ENCODE results near the gene GSN. TPM values are rescaled to one million over a fixed set of nuclear protein-coding genes. Genes with fewer than 3 reads are reported as not detected.
A peak's percentile ranks its signal among the peaks of the same experiment; 100 is the strongest.
"Not testable (repeated sequence)": the region's sequence is repeated elsewhere in the genome, so short reads cannot be mapped to it uniquely, and the experiment has no call there.

GSN gene
- total RNA-seq, 1 experiment from 2014 or later, result 137 TPM

- no peak for DNase-seq (ENCODE audit: low spot score)
These were observed 20.7 kb downstream of the GSN start for GRCh38 chr9:121288673-121289025.

GRCh38 chr9:121289026-121289771 lies 21.2 kb downstream of the GSN start:
- DNase-seq (ENCODE audit: low spot score), result peak; percentile 92

- no peak for DNase-seq (ENCODE audit: low spot score)
These were observed 21.9 kb downstream of the GSN start for GRCh38 chr9:121289772-121290370.

GRCh38 chr9:121291536-121291935 lies 23.6 kb downstream of the GSN start:
- not testable (repeated sequence) for DNase-seq (ENCODE audit: low spot score)

GRCh38 chr9:121292051-121292450 lies 24.1 kb downstream of the GSN start:
- no peak for DNase-seq (ENCODE audit: low spot score)

GRCh38 chr9:121292801-121293241 lies 24.9 kb downstream of the GSN start:
- no peak for DNase-seq (ENCODE audit: low spot score)

GRCh38 chr9:121294151-121294743 lies 26.3 kb downstream of the GSN start:
- no peak for DNase-seq (ENCODE audit: low spot score)

GRCh38 chr9:121294866-121295661 lies 27.1 kb downstream of the GSN start:
- DNase-seq (ENCODE audit: low spot score), result no peak

- DNase-seq (ENCODE audit: low spot score), result no peak
These were observed 27.8 kb downstream of the GSN start for GRCh38 chr9:121295662-121296191.

- DNase-seq (ENCODE audit: low spot score), result no peak
These were observed 28.5 kb downstream of the GSN start for GRCh38 chr9:121296213-121297127.

- DNase-seq (ENCODE audit: low spot score), result no peak
These were observed 29.4 kb downstream of the GSN start for GRCh38 chr9:121297389-121297788.

GRCh38 chr9:121298016-121298538 lies 30.1 kb downstream of the GSN start:
- no peak for DNase-seq (ENCODE audit: low spot score)

- DNase-seq (ENCODE audit: low spot score), result no peak
These were observed 30.9 kb downstream of the GSN start for GRCh38 chr9:121298689-121299466.

- DNase-seq (ENCODE audit: low spot score), result no peak
These were observed 31.7 kb downstream of the GSN start for GRCh38 chr9:121299467-121300282.

GRCh38 chr9:121300283-121301119 lies 32.5 kb downstream of the GSN start:
- DNase-seq (ENCODE audit: low spot score), result no peak

GRCh38 chr9:121301881-121302286 lies 33.9 kb downstream of the GSN start:
- DNase-seq (ENCODE audit: low spot score), result no peak

- DNase-seq (ENCODE audit: low spot score), result no peak
These were observed 34.4 kb downstream of the GSN start for GRCh38 chr9:121302341-121302740.

- DNase-seq (ENCODE audit: low spot score), result no peak
These were observed 34.8 kb downstream of the GSN start for GRCh38 chr9:121302786-121303185.

Data from H4 (cell line).